ENCODE results near the gene PDE4DIP. TPM values are rescaled to one million over a fixed set of nuclear protein-coding genes. Genes with fewer than 3 reads are reported as not detected.
"Not testable (repeated sequence)": the region's sequence is repeated elsewhere in the genome, so short reads cannot be mapped to it uniquely, and the experiment has no call there.

PDE4DIP gene
- total RNA-seq, 2 experiments from 2014 or later: 37.5 to 52.2 TPM

DNA sequence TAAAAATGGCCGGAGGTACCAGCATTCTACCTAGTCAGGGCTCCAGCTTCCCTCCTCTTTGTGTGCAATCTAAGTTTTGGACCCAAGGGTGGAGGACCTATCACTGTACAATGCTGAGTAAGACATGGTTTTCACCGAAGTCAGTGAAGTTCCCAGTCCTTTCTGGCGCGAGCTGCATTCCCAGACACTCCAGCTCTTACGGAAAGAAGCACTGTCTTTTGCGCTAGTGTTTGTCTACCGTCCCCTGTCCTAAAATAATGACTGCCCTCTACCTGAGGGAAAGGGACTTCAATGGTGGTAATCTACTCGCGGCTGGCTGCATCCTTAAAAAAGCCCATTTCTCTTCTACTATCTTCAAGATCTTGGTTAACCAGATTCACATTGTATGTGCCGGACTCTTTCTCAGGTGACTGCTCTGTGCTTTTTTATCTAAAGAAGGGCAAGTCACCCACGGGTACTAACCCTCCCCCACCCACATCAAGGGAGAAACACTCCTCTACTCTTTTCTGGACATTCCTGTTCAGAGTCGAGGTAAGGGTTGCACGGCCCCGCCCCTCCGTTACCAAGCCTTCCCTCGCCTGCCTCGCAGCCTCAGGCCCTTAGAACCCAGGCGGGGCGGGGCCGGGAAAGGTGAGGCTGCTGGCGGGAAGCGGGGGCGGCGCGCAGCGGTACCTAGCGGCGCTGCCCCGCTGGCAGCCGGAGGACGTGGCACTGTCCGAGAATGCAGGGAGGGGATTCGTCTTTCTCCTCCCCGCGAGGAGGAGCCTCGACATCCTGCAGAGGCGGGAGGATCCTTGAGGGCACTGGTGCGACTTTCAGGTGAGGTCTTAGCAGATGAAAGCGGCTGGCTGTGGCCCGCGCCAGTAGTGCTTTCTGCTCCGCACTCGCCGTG, 107.4 kb downstream of the PDE4DIP start:
- intact Hi-C loops (cut with micrococcal nuclease; ENCODE audit: unreplicated experiment); POLR2A ChIA-PET; CTCF ChIA-PET (ENCODE audit: unreplicated experiment); H4K20me1 ChIP-seq (ENCODE audit: insufficient read depth, low read length); H3K36me3 ChIP-seq (ENCODE audit: insufficient read depth, low read length); H3K9me2 ChIP-seq (ENCODE audit: insufficient read depth, low read length); H3K9me3 ChIP-seq (ENCODE audit: low read length): not testable (repeated sequence)
- peak overlapping the region; percentile 76 for H3K4me3 ChIP-seq (ENCODE audit: low read depth, low read length, poor library complexity, severe bottlenecking)
- peak overlapping the region; percentile 68 for H3K27ac ChIP-seq (ENCODE audit: low read depth, low read length, poor library complexity, severe bottlenecking)
- TF ChIP-seq, protein P1, sequence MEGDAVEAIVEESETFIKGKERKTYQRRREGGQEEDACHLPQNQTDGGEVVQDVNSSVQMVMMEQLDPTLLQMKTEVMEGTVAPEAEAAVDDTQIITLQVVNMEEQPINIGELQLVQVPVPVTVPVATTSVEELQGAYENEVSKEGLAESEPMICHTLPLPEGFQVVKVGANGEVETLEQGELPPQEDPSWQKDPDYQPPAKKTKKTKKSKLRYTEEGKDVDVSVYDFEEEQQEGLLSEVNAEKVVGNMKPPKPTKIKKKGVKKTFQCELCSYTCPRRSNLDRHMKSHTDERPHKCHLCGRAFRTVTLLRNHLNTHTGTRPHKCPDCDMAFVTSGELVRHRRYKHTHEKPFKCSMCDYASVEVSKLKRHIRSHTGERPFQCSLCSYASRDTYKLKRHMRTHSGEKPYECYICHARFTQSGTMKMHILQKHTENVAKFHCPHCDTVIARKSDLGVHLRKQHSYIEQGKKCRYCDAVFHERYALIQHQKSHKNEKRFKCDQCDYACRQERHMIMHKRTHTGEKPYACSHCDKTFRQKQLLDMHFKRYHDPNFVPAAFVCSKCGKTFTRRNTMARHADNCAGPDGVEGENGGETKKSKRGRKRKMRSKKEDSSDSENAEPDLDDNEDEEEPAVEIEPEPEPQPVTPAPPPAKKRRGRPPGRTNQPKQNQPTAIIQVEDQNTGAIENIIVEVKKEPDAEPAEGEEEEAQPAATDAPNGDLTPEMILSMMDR (conservative IDR thresholded peaks at IDR 0.05; ENCODE audit: low read length): peak; percentile 30; the same call in 1 of the 2 replicates
- peak; percentile 92 for DNase-seq (ENCODE audit: low spot score)
- H2AFZ ChIP-seq (ENCODE audit: low read length): 0 out of 2 replicates have a peak overlapping the region, but pooled peaks have one; percentile 41
- TSS peak; percentile 73 for BruUV-seq (replicated peaks)
- peaks cover 25% of the 10 kb centered on the region for H3K4me1 ChIP-seq (ENCODE audit: insufficient read depth, low read length, poor library complexity, severe bottlenecking)
- peaks cover 38% of the 10 kb centered on the region for H3K79me2 ChIP-seq (ENCODE audit: insufficient read depth, low read depth, low read length)
- peak overlapping the region; percentile 48 for H3K4me2 ChIP-seq (ENCODE audit: low read length)

DNA sequence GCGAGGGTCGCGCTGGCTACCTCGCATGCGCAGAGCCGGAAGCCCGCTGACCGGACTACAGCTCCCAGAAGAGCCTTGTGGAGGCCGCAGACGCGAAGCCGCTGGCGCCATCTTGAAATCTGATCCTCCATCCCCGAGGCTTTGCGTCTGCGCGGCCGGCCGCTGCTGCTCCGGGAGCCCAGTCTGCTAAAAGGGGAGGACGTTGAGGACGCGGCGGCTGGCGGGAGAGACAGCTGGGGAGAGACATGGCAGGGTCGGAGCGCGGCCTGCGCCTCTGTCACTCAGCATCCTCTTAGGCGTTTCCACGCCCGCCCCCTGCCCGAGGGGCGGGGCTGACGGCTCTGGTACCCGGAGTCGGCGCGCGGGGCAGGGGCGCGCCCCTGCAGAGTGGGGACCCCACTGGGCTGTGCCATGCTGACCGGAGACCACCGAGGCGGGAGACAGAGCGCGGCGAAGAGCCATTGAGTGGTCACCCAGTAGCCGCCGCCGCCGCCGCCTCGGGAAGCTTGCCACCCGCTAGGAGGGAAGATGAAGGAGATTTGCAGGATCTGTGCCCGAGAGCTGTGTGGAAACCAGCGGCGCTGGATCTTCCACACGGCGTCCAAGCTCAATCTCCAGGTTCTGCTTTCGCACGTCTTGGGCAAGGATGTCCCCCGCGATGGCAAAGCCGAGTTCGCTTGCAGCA, 108.2 kb downstream of the PDE4DIP start:
- H3K9me2 ChIP-seq (ENCODE audit: insufficient read depth, low read length); intact Hi-C loops (cut with micrococcal nuclease; ENCODE audit: unreplicated experiment); H4K20me1 ChIP-seq (ENCODE audit: insufficient read depth, low read length); H3K36me3 ChIP-seq (ENCODE audit: insufficient read depth, low read length); H3K9me3 ChIP-seq (ENCODE audit: low read length); DNase-seq (ENCODE audit: low spot score); BruUV-seq (replicated peaks); POLR2A ChIA-PET; CTCF ChIA-PET (ENCODE audit: unreplicated experiment): not testable (repeated sequence)
- peak overlapping the region; percentile 76 for H3K4me3 ChIP-seq (ENCODE audit: low read depth, low read length, poor library complexity, severe bottlenecking)
- peaks cover 18% of the 10 kb centered on the region for H3K4me1 ChIP-seq (ENCODE audit: insufficient read depth, low read length, poor library complexity, severe bottlenecking)
- H2AFZ ChIP-seq (ENCODE audit: low read length): 0 out of 2 replicates have a peak overlapping the region, but pooled peaks have one; percentile 41
- peaks cover 38% of the 10 kb centered on the region for H3K79me2 ChIP-seq (ENCODE audit: insufficient read depth, low read depth, low read length)
- peak overlapping the region; percentile 95 for H3K4me2 ChIP-seq (ENCODE audit: low read length)
- peak overlapping the region; percentile 68 for H3K27ac ChIP-seq (ENCODE audit: low read depth, low read length, poor library complexity, severe bottlenecking)

DNA sequence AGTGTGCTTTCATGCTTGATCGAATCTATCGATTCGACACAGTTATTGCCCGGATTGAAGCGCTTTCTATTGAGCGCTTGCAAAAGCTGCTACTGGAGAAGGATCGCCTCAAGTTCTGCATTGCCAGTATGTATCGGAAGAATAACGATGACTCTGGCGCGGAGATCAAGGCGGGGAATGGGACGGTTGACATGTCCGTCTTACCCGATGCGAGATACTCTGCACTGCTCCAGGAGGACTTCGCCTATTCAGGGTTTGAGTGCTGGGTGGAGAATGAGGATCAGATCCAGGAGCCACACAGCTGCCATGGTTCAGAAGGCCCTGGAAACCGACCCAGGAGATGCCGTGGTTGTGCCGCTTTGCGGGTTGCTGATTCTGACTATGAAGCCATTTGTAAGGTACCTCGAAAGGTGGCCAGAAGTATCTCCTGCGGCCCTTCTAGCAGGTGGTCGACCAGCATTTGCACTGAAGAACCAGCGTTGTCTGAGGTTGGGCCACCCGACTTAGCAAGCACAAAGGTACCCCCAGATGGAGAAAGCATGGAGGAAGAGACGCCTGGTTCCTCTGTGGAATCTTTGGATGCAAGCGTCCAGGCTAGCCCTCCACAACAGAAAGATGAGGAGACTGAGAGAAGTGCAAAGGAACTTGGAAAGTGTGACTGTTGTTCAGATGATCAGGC, 108.8 kb downstream of the PDE4DIP start:
- POLR2A ChIA-PET; BruUV-seq (replicated peaks); H3K36me3 ChIP-seq (ENCODE audit: insufficient read depth, low read length); H3K9me3 ChIP-seq (ENCODE audit: low read length); H2AFZ ChIP-seq (ENCODE audit: low read length); intact Hi-C loops (cut with micrococcal nuclease; ENCODE audit: unreplicated experiment); H3K9me2 ChIP-seq (ENCODE audit: insufficient read depth, low read length); H4K20me1 ChIP-seq (ENCODE audit: insufficient read depth, low read length); CTCF ChIA-PET (ENCODE audit: unreplicated experiment): not testable (repeated sequence)
- peak; percentile 27 for DNase-seq (ENCODE audit: low spot score)
- Histone ChIP-seq H3K27ac (ENCODE audit: low read depth, low read length, poor library complexity, severe bottlenecking) (peak overlapping the region; percentile 68), H3K4me2 (ENCODE audit: low read length) (peak overlapping the region; percentile 95), H3K79me2 (ENCODE audit: insufficient read depth, low read depth, low read length) (peaks cover 38% of the 10 kb centered on the region), H3K4me3 (ENCODE audit: low read depth, low read length, poor library complexity, severe bottlenecking) (peak overlapping the region; percentile 76), H3K4me1 (ENCODE audit: insufficient read depth, low read length, poor library complexity, severe bottlenecking) (peaks cover 13% of the 10 kb centered on the region)

DNA sequence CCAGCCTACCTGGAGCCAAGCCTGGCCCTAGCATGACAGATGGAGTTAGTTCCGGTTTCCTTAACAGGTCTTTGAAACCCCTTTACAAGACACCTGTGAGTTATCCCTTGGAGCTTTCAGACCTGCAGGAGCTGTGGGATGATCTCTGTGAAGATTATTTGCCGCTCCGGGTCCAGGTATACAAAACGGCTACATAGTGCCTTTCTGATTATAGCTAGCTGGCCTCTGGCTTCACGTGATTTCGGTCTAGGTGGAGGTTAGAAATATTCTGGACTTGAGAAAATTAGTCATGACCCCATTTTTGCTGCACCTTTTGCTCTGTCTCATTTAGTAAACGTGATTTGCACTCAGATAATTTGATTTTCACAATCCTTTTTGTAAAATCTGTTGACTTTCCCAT, 109.5 kb downstream of the PDE4DIP start:
- BruUV-seq (replicated peaks); CTCF ChIA-PET (ENCODE audit: unreplicated experiment); intact Hi-C loops (cut with micrococcal nuclease; ENCODE audit: unreplicated experiment); H3K36me3 ChIP-seq (ENCODE audit: insufficient read depth, low read length); H3K9me2 ChIP-seq (ENCODE audit: insufficient read depth, low read length); H4K20me1 ChIP-seq (ENCODE audit: insufficient read depth, low read length); H2AFZ ChIP-seq (ENCODE audit: low read length); H3K9me3 ChIP-seq (ENCODE audit: low read length); POLR2A ChIA-PET; DNase-seq (ENCODE audit: low spot score): not testable (repeated sequence)
- peak overlapping the region; percentile 28 for H3K27ac ChIP-seq (ENCODE audit: low read depth, low read length, poor library complexity, severe bottlenecking)
- peaks cover 10% of the 10 kb centered on the region for H3K4me1 ChIP-seq (ENCODE audit: insufficient read depth, low read length, poor library complexity, severe bottlenecking)
- H3K4me3 ChIP-seq (ENCODE audit: low read depth, low read length, poor library complexity, severe bottlenecking): peak overlapping the region; percentile 76
- H3K79me2 ChIP-seq (ENCODE audit: insufficient read depth, low read depth, low read length): peaks cover 38% of the 10 kb centered on the region
- peak overlapping the region; percentile 95 for H3K4me2 ChIP-seq (ENCODE audit: low read length)

DNA sequence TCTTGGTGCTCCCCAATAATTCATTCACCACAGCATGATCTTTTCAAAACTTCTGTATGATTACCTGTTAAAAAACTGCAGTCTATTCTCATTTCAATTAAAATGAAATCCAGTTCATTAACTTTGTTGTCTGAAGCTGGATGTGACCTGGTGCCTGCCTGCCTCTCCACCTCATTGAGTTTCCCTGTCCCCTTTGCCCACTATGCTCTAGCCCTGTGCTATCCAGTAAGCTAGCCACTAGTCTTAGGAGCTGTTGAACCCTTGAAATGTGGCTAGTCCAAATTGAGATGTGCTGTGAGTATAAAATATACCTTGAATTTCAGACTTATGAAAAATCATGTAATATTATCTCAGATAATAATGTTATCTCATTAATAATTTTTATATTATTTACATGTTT, 114.1 kb downstream of the PDE4DIP start:
- H4K20me1 ChIP-seq (ENCODE audit: insufficient read depth, low read length); H3K9me3 ChIP-seq (ENCODE audit: low read length); CTCF ChIA-PET (ENCODE audit: unreplicated experiment); DNase-seq (ENCODE audit: low spot score); BruUV-seq (replicated peaks); H3K9me2 ChIP-seq (ENCODE audit: insufficient read depth, low read length); H2AFZ ChIP-seq (ENCODE audit: low read length); H3K36me3 ChIP-seq (ENCODE audit: insufficient read depth, low read length); POLR2A ChIA-PET; intact Hi-C loops (cut with micrococcal nuclease; ENCODE audit: unreplicated experiment); H3K4me1 ChIP-seq (ENCODE audit: insufficient read depth, low read length, poor library complexity, severe bottlenecking); H3K27ac ChIP-seq (ENCODE audit: low read depth, low read length, poor library complexity, severe bottlenecking): not testable (repeated sequence)
- Histone ChIP-seq H3K79me2 (ENCODE audit: insufficient read depth, low read depth, low read length) (peaks cover 34% of the 10 kb centered on the region), H3K4me3 (ENCODE audit: low read depth, low read length, poor library complexity, severe bottlenecking) (peak overlapping the region; percentile 43), H3K4me2 (ENCODE audit: low read length) (peak overlapping the region; percentile 36; the same call in 1 of the 2 replicates)
